Psoas muscle (tissue), 8 donors: ENCODE data around the gene LMBRD2. TPM values are rescaled to one million over a fixed set of nuclear protein-coding genes. Genes with fewer than 3 reads are reported as not detected.

Experiments
- ATAC-seq, 4 donors: fragments of 200-7000 bp; cut with Tn5 transposase; one replicate each; pipeline ENCODE4 v1.9.1; 2020; ENCODE audit warnings: moderate library complexity in 3 of 4, mild to moderate bottlenecking in 2 of 4
- DNase-seq, 2 donors: peaks; one replicate each; pipeline ENCODE4 v3.0.0-alpha.2; 2020
- H3K27ac ChIP-seq: fragments of 200-600 bp; one replicate; pipeline ENCODE4 v1.8.0; 2022
- H3K27me3 ChIP-seq, 3 donors: fragments of 200-600 bp in 1 of 3; one replicate each; pipeline versions ENCODE4 v1.6.1 to v1.8.0; 2013 to 2022; ENCODE audit warnings: low read length in 2 of 3, mild to moderate bottlenecking in 2 of 3, moderate library complexity in 1 of 3; ENCODE audit not compliant: insufficient read depth in 3 of 3
- H3K36me3 ChIP-seq, 2 donors: fragments of 200-600 bp in 1 of 2; one replicate each; pipeline versions ENCODE4 v1.6.1 to v1.8.0; 2013 to 2022; ENCODE audit warnings: low read depth in 1 of 2, mild to moderate bottlenecking in 1 of 2, moderate library complexity in 1 of 2; ENCODE audit not compliant: insufficient read depth in 1 of 2
- H3K4me1 ChIP-seq: fragments of 200-600 bp; one replicate; pipeline ENCODE4 v1.8.0; 2022
- H3K4me3 ChIP-seq: fragments of 200-600 bp; one replicate; pipeline ENCODE4 v1.8.0; 2022; ENCODE audit warnings: mild to moderate bottlenecking
- H3K9me3 ChIP-seq: fragments of 200-600 bp; one replicate; pipeline ENCODE4 v1.8.0; 2022
- CTCF ChIP-seq: fragments of 200-600 bp; IDR thresholded peaks from one replicate; pipeline ENCODE4 v1.8.0; 2022; ENCODE audit warnings: antibody characterized with exemption
- WGBS, 3 donors: extraction: QIAGEN DNeasy Blood & Tissue Kit; methylation state at CpG; one replicate each; pipeline versions ENCODE4 v1.1.6 to v1.1.7; 2013; 5-methylcytosine and 5-hydroxymethylcytosine counted together
- intact Hi-C, 2 donors: fragments of 100-400 bp; cut with DNase I; formaldehyde crosslinking; loops; one replicate each; pipeline versions ENCODE4 v1.11.0 to v1.14.2; 2022
- polyA plus RNA-seq, 3 donors: library from polyadenylated mRNA; stranded (reverse); fragments of 200-250 nt; gene quantifications; one replicate each; pipeline ENCODE4 v1.2.3, GENCODE V29; 2013
- total RNA-seq, 4 donors: library from RNA; stranded (reverse); fragmentation: NEBNext Ultra II Directional in 2 of 4; extraction: Animal tissue kit (Norgen Biotek cat#: 25700) in 2 of 4; gene quantifications; one replicate each; pipeline versions ENCODE4 v1.2.1 to v1.2.4, GENCODE V29; 2021 to 2023
- donor health status: healthy with polysubstance abuse.
- donor health status: DM: no; HTN: no; CAD: no; lungs with moderate emphysema.
- donor health status: Bipolar disorder and iron deficiency.
- donor health status: healthy.
- donor health status: DM: yes; HTN: yes; CAD: no.
- donor health status: DM: no; HTN: no; CAD: no.
- donor health status: DM: no; HTN: no; CAD: no.
- donor health status: DM: yes; HTN: yes; CAD: no.

LMBRD2 gene
- total and polyA plus RNA-seq, 7 donors = 3.0 to 22.8 (median 17.4) TPM

- WGBS, 3 donors = 72 to 84% (median 72%) methylated on average over 3 of the region's 3 CpGs
- intact Hi-C loops = loop anchor here in 1 of 2 donors (10.0 kb wide), 1 partner anchor 51 kb away; no protein-coding TSS in a partner anchor
- Histone ChIP-seq H3K27me3 (no peaks in the 10 kb centered on the region), H3K4me1 (no peaks in the 10 kb centered on the region), H3K36me3 (peaks cover 11 to 90% of the 10 kb centered on the region in 2 donors), H3K27ac (no peak overlapping the region), H3K9me3 (no peaks in the 10 kb centered on the region), H3K4me3 (no peak overlapping the region)
- no peak for ATAC-seq
- no peak for TF ChIP-seq CTCF
- DNase-seq = no peak
Observed at GRCh38 chr5:36174119-36174518, 22.4 kb upstream of the LMBRD2 start.

- no peak for DNase-seq
- no peaks in the 10 kb centered on the region for H3K27me3 ChIP-seq
- no peak for ATAC-seq
- TF ChIP-seq CTCF = no peak
- H3K4me1 ChIP-seq = no peaks in the 10 kb centered on the region
- no peaks in the 10 kb centered on the region for H3K9me3 ChIP-seq
- 41 to 66% (median 46%) methylated on average over 2 of the region's 2 CpGs for WGBS, 3 donors
- H3K4me3 ChIP-seq = no peak overlapping the region
- no peak overlapping the region for H3K27ac ChIP-seq
- peaks cover 12 to 90% of the 10 kb centered on the region in 2 donors for H3K36me3 ChIP-seq
- intact Hi-C loops = loop anchor here in 1 of 2 donors (10.0 kb wide), 1 partner anchor 51 kb away; no protein-coding TSS in a partner anchor
Observed at GRCh38 chr5:36173426-36173825, 21.7 kb upstream of the LMBRD2 start.

- ATAC-seq (no peak), DNase-seq (no peak)
- Histone ChIP-seq H3K27me3 (no peaks in the 10 kb centered on the region), H3K4me3 (no peak overlapping the region), H3K4me1 (no peaks in the 10 kb centered on the region), H3K27ac (no peak overlapping the region), H3K36me3 (peaks cover 11 to 90% of the 10 kb centered on the region in 2 donors), H3K9me3 (no peaks in the 10 kb centered on the region)
- intact Hi-C loops = loop anchor here in 1 of 2 donors (10.0 kb wide), 1 partner anchor 52 kb away; no protein-coding TSS in a partner anchor
- no peak for TF ChIP-seq CTCF
- 49 to 79% (median 68%) methylated on average over 1 of the region's 1 CpG for WGBS, 3 donors
Observed at GRCh38 chr5:36172599-36172998, 20.9 kb upstream of the LMBRD2 start.

GRCh38 chr5:36170832-36171424 is 19.2 kb upstream of the LMBRD2 start:
- no peaks in the 10 kb centered on the region for H3K4me1 ChIP-seq
- no peak overlapping the region for H3K4me3 ChIP-seq
- WGBS, 3 donors = 77 to 88% (median 81%) methylated on average over 5 of the region's 5 CpGs
- H3K9me3 ChIP-seq = no peaks in the 10 kb centered on the region
- no peak overlapping the region for H3K27ac ChIP-seq
- intact Hi-C loops = loop anchor here in 1 of 2 donors (10.0 kb wide), 1 partner anchor 54 kb away; no protein-coding TSS in a partner anchor
- TF ChIP-seq CTCF = no peak
- DNase-seq (no peak), ATAC-seq (no peak)
- no peaks in the 10 kb centered on the region for H3K27me3 ChIP-seq
- H3K36me3 ChIP-seq = peaks cover 11 to 95% of the 10 kb centered on the region in 2 donors

- intact Hi-C loops = no loop called here
- no peak for TF ChIP-seq CTCF
- Histone ChIP-seq H3K27me3 (no peaks in the 10 kb centered on the region), H3K9me3 (no peaks in the 10 kb centered on the region), H3K27ac (no peak overlapping the region), H3K36me3 (peaks cover 6 to 98% of the 10 kb centered on the region in 2 donors), H3K4me1 (no peaks in the 10 kb centered on the region), H3K4me3 (no peak overlapping the region)
- ATAC-seq (no peak), DNase-seq (no peak)
- 93 to 95% (median 94%) methylated on average over 4 of the region's 4 CpGs for WGBS, 3 donors
Observed at GRCh38 chr5:36168737-36169136, 17.1 kb upstream of the LMBRD2 start.
